Measurements from ENCODE around the gene PRMT1.

PRMT1 gene

GRCh38 chr19:49651820-49652550, 25.1 kb upstream of the PRMT1 start:
- DNase-seq, result no peak

DNA sequence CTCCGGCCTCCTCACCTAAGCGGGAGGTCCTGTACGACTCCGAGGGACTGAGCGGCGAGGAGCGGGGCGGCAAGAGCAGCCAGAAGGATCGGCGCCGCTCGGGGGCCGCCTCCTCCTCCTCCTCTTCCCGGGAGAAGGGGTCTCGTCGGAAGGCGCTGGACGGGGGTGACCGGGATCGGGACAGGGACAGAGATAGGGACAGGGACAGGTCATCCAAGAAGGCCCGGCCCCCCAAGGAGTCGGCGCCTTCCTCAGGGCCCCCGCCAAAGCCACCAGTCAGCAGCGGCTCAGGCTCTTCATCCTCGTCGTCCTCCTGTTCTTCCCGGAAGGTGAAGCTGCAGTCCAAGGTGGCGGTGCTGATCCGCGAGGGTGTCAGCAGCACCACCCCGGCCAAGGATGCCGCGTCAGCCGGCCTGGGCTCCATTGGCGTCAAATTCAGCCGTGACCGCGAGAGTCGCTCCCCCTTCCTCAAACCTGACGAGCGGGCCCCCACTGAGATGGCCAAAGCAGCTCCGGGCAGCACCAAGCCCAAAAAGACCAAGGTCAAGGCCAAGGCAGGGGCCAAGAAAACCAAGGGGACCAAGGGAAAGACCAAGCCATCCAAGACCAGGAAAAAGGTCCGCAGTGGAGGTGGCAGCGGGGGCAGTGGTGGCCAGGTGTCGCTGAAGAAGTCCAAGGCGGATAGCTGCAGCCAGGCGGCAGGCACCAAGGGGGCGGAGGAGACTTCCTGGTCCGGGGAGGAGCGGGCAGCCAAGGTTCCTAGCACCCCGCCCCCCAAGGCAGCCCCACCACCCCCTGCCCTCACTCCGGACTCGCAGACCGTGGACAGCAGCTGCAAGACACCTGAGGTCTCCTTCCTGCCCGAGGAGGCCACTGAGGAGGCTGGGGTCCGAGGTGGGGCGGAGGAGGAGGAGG, 24.3 kb upstream of the PRMT1 start:
- DNase-seq, result no peak

GRCh38 chr19:49653466-49653806, 23.6 kb upstream of the PRMT1 start:
- DNase-seq, result no peak

- no peak for DNase-seq
Measured at GRCh38 chr19:49654581-49654980, 22.5 kb upstream of the PRMT1 start.

DNA sequence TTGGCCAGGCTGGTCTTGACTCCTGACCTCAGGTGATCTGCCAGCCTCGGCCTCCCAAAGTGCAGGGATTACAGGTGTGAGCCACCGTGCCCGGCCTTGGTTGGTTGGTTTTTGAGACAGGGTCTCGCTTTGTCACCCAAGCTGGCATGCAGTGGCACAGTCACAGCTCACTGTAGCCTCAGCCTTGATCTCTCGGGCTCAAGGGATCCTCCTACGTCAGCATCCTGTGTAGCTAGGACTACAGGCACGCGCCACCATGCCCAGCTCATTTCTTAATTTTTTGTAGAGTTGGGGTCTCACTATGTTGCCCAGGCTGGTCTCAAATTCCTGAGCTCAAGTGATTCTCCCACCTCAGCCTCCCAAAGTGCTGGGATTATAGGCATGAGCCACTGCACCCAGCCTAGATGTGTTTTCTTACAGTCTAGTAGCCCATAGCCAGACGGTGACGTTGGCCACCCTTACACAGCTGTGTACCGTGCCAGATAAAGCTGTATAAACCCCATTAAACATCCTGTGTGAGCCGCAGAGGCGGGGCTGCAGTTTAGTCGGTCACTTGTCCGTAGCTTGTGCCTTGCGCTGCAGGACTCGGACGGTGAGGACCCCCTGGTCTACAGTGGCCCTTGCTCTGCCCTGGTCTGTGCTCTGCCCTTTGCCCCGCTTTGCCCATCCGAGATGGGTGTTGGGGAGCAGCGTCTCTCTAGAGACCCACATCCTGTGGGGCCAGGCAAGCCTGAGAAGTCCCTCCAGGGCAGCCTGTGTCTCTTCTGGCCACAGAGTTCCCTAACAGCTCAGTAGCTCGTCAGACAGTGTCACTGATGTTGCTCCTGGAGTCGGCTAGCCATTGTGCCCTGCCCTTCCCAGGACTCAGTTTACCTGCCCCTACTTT, 21.3 kb upstream of the PRMT1 start:
- no peak for DNase-seq

DNA sequence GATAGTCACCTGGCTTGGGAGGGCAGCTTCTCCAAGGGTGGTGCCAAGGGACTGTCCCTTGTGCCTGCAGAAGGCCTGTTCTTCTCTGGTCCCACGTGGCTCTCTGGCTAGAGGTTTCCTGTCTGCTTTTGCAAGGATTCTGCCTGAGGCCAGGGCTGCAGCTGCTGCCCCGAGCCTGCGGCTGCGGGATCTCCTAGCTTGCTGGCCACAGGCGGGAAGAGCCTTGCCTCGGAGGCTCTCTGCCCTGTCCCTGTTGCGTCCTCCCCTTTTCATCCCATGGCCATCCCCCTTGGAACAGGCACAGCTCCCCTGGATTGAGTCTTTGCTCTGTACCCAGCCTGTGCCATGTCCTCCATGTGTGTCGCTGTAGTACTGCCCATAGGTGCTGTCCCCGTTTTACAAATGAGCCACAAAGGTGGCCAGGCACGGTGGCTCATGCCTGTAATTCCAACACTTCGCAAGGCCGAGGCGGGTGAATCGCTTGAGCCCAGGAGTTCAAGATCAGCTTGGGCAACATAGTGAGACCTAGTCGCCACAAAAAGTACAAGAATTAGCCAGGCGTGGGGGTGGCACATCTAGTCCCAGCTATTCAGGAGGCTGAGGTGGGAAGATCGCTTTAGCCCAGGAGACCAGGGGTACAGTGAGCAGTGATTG, 20.5 kb upstream of the PRMT1 start:
- no peak for DNase-seq

GRCh38 chr19:49657493-49658138, 19.5 kb upstream of the PRMT1 start:
- DNase-seq, result no peak

GRCh38 chr19:49658139-49658517, 18.9 kb upstream of the PRMT1 start:
- DNase-seq, result no peak

GRCh38 chr19:49658566-49659442, 18.3 kb upstream of the PRMT1 start:
- DNase-seq, result no peak

GRCh38 chr19:49660338-49660961, 16.6 kb upstream of the PRMT1 start:
- no peak for DNase-seq

- no peak for DNase-seq
Measured at GRCh38 chr19:49662011-49662410, 15.1 kb upstream of the PRMT1 start.

DNA sequence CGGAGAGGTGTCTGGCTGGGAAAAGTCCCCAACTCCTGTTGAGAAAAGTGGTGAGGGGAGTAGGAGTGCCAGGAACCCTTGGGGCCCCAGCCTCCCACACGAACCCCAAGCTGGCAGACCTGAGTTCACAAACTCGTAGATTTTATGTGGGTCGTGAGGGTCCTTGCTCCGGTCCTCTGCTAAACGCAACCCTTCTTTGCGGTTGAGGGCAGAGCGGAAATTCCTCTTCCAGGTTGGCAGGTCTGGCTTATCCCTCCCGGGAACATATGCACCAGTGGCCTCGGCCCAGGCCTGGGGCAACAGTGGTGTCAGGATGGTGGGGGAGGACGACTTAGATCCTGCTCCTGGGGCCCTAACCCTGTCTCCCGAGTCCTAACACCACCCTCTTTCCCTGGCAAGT, 13.8 kb upstream of the PRMT1 start:
- no peak for DNase-seq

GRCh38 chr19:49664171-49665035, 12.7 kb upstream of the PRMT1 start:
- peak; percentile 91 for DNase-seq

DNA sequence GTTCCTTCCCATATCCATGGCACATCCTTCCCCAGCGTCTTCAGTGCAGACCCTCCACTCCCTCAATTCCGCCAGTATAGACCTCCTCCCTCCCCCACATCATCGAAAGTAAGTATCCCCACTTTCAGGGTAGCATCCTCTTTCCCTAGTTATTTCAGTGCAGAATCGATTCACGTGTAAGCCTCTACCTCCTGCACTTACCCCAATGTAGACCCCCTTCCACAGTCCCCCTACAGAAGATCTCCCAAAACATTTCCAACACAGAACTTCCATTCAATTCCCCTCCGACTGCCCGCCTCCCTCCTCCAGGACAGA, 12.1 kb upstream of the PRMT1 start:
- peak; percentile 51 for DNase-seq

GRCh38 chr19:49665351-49666119, 11.5 kb upstream of the PRMT1 start, which contains the start of the genes BCL2L12 and IRF3:
Gene BCL2L12 (plus strand): TSS chr19:49665933. CDS start chr19:49666693, 760 bp downstream.
Gene IRF3 (minus strand): TSS chr19:49665857. CDS start chr19:49664838, 1,019 bp downstream.
- peak; percentile 99 for DNase-seq

DNA sequence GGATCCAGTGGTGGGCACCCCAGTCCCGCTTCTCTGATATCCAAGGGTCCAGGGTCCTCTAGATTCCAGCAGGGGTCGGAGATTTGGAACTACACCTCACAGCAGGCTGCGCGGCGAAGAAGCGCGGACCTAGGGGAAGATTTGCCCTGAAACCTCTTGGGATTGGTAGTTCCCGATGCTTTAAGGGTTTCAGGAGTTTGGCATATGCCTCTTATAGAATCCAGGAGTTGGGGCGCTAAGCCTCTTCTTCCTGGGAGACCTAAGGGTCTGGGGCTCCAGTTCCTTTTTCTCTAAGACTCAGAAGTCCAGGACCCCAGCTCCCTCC, 11.0 kb upstream of the PRMT1 start:
- no peak for DNase-seq

DNA sequence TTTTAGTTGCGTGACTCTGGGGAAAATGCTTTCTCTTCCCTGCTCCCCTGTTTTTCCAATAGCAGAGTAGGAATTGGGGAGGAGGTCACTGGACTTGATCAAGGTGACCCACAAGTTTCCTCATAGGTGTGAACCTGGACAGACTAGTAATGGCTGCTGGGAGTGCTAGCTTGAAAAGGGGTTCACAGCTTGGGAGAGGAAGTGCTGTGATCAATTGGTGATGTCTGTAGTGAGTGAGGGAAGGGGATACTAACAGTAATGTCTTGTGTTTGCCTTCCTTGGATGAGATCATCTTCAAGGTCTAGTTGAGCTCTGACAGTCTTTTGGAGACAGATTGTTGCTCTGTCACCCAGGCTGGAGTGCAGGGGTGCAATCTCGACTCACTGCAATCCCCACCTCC, 9.6 kb upstream of the PRMT1 start:
- no peak for DNase-seq

- DNase-seq, result no peak
Measured at GRCh38 chr19:49669516-49669915, 7.6 kb upstream of the PRMT1 start.
